ENCODE measurements around the gene RASSF1. TPM values are rescaled to one million over a fixed set of nuclear protein-coding genes. Genes with fewer than 3 reads are reported as not detected.

RASSF1 gene
- total and polyA plus RNA-seq, 10 of the 15 experiments (the other 5 are each of a cell fraction or from before 2014, with no cell fraction given) = 4.4 to 59.6 (median 37.2) TPM

DNA sequence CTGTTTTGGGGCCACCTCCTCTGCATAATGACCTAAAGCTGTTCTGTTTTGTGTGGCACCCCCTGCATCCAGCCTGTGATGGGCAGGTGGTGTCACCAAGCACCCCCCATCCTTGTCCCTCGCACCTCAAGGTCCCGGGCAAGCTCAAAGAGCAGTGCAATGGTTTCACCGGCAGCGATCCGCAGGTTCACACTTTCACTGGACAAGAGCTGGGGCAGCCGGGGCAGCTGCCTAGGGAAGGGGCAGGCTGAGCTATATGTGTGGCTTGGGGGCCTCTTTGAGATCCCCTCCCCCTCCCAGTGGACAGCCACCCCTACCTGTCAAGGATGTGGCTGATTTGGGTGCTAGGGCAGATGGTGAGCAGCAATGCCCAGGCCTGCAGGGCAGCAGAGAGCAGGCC is 51.5 kb downstream of the RASSF1 start:
- POLR2A ChIA-PET = no interaction called here
- SMC1A ChIA-PET (ENCODE audit: uncharacterized antibody, unreplicated experiment) = no interaction called here
- CTCF ChIA-PET = no interaction called here
- intact Hi-C loops (cut with micrococcal nuclease; ENCODE audit: unreplicated experiment) (no loop called here), in situ Hi-C loops (cut with MboI) (no loop called here)
- peaks cover 0 to 28% of the 10 kb centered on the region in 2 experiments; a peak in 3 of 4 replicates for H3K36me3 ChIP-seq (ENCODE audit: control insufficient read depth in 2 of 2, insufficient read depth in 2 of 2, low read length in 1 of 2)
- H3K4me1 ChIP-seq (ENCODE audit: control insufficient read depth, insufficient read depth, low read length) = peaks cover 3% of the 10 kb centered on the region; the same call in 1 of the 2 replicates
- no peak for FAIRE-seq
- no peak overlapping the region for H3K4me2 ChIP-seq (ENCODE audit: control insufficient read depth, insufficient read depth)
- TF ChIP-seq CEBPB (IDR thresholded peaks at IDR 0.05; ENCODE audit: borderline replicate concordance in 1 of 2, low read depth in 2 of 2, low read length in 2 of 2) = no peak
- TF ChIP-seq ASH2L (IDR thresholded peaks at IDR 0.05; ENCODE audit: borderline replicate concordance, low read depth) = no peak
- BruUV-seq (replicated peaks) = no TSS peak
- no peak for ATAC-seq
- H3K9ac ChIP-seq (ENCODE audit: control insufficient read depth, insufficient read depth, low read length) = no peak overlapping the region
- DNase-seq (ENCODE audit: low read depth, low spot score) = no peak
- H3K79me2 ChIP-seq (ENCODE audit: control insufficient read depth, insufficient read depth, low read length) = peaks cover 21% of the 10 kb centered on the region
- RAD21 ChIA-PET (ENCODE audit: unreplicated experiment) = no interaction called here
- H4K20me1 ChIP-seq (ENCODE audit: control insufficient read depth, insufficient read depth) = no peaks in the 10 kb centered on the region
- H2AFZ ChIP-seq (ENCODE audit: control insufficient read depth, low read depth, low read length) = no peak overlapping the region
- H3K9me3 ChIP-seq (replicated peaks; ENCODE audit: control insufficient read depth, insufficient read depth, low read length) = no peaks in the 10 kb centered on the region
- no peak overlapping the region for H3K4me3 ChIP-seq
- 97% methylated on average over 6 of the region's 6 CpGs for WGBS (ENCODE audit: insufficient coverage, insufficient replicate concordance, low lambda C conversion rate, missing lambda C conversion rate)
- H3K27ac ChIP-seq (ENCODE audit: control insufficient read depth, insufficient read depth) = no peak overlapping the region
- H3K27me3 ChIP-seq (replicated peaks in 1 of 2; ENCODE audit: control insufficient read depth in 2 of 2, insufficient read depth in 2 of 2, low read length in 1 of 2) = no peaks in the 10 kb centered on the region

- DNase-seq (ENCODE audit: low read depth, low spot score) (no peak), ATAC-seq (no peak), FAIRE-seq (no peak)
- ChIA-PET POLR2A (no interaction called here), SMC1A (ENCODE audit: uncharacterized antibody, unreplicated experiment) (no interaction called here), RAD21 (ENCODE audit: unreplicated experiment) (no interaction called here), CTCF (interaction anchor here (1.1 kb wide), 1 partner anchor 14 kb away, joined by 4 read pairs; no protein-coding TSS in a partner anchor)
- intact Hi-C loops (cut with micrococcal nuclease; ENCODE audit: unreplicated experiment) = no loop called here
- 95% methylated on average over 23 of the region's 23 CpGs for WGBS (ENCODE audit: insufficient coverage, insufficient replicate concordance, low lambda C conversion rate, missing lambda C conversion rate)
- no peaks in the 10 kb centered on the region for H4K20me1 ChIP-seq (ENCODE audit: control insufficient read depth, insufficient read depth)
- H3K79me2 ChIP-seq (ENCODE audit: control insufficient read depth, insufficient read depth, low read length) = peaks cover 21% of the 10 kb centered on the region
- no peak overlapping the region for H3K4me3 ChIP-seq
- peaks cover 0 to 28% of the 10 kb centered on the region in 2 experiments; a peak in 3 of 4 replicates for H3K36me3 ChIP-seq (ENCODE audit: control insufficient read depth in 2 of 2, insufficient read depth in 2 of 2, low read length in 1 of 2)
- H2AFZ ChIP-seq (ENCODE audit: control insufficient read depth, low read depth, low read length) = no peak overlapping the region
- H3K4me2 ChIP-seq (ENCODE audit: control insufficient read depth, insufficient read depth) = no peak overlapping the region
- no peak overlapping the region for H3K27ac ChIP-seq (ENCODE audit: control insufficient read depth, insufficient read depth)
- no TSS peak for BruUV-seq (replicated peaks)
- H3K9ac ChIP-seq (ENCODE audit: control insufficient read depth, insufficient read depth, low read length) = no peak overlapping the region
- in situ Hi-C loops (cut with MboI) = no loop called here
- no peaks in the 10 kb centered on the region for H3K9me3 ChIP-seq (replicated peaks; ENCODE audit: control insufficient read depth, insufficient read depth, low read length)
- H3K27me3 ChIP-seq (replicated peaks in 1 of 2; ENCODE audit: control insufficient read depth in 2 of 2, insufficient read depth in 2 of 2, low read length in 1 of 2) = no peaks in the 10 kb centered on the region
- H3K4me1 ChIP-seq (ENCODE audit: control insufficient read depth, insufficient read depth, low read length) = peaks cover 3% of the 10 kb centered on the region; the same call in 1 of the 2 replicates
- TF ChIP-seq E2F4 (IDR thresholded peaks at IDR 0.05; ENCODE audit: low read depth, low read length) (no peak), E4F1 (IDR thresholded peaks at IDR 0.05; ENCODE audit: borderline replicate concordance, partially characterized antibody) (no peak), STAT3 (IDR thresholded peaks at IDR 0.05; ENCODE audit: low read depth, low read length) (no peak), CEBPZ (IDR thresholded peaks at IDR 0.05; ENCODE audit: low read depth, low read length) (no peak), ZNF384 (IDR thresholded peaks at IDR 0.05; ENCODE audit: borderline replicate concordance, low read depth, low read length) (no peak), SMARCA5 (IDR thresholded peaks at IDR 0.05) (no peak), POLR2A (IDR thresholded peaks at IDR 0.05; ENCODE audit: low read depth, low read length) (no peak; the same call in 1 of the 2 replicates), TARDBP (IDR thresholded peaks at IDR 0.05; ENCODE audit: borderline replicate concordance) (no peak), POLR2AphosphoS5 (IDR thresholded peaks at IDR 0.05; ENCODE audit: low read length) (no peak)
These were observed 52.1 kb downstream of the RASSF1 start for GRCh38 chr3:50288387-50289007.

Measured in GM12878 (cell line).